Testis (tissue), 2 donors: ENCODE data around the gene NFIX.

ENCODE experiments used
- POLR2A ChIP-seq: fragments of 450-650 bp; IDR thresholded peaks from one replicate; pipeline ENCODE4 v1.6.1; 2017; ENCODE audit warnings: antibody characterized with exemption, mild to moderate bottlenecking, moderate library complexity
- TF ChIP-seq, protein P1 (sequence below), 3 experiments: fragments of 450-650 bp in 2 of 3; fragments of 200-600 bp in 1 of 3; sonication (generic) in 1 of 3; IDR thresholded peaks; one replicate each; pipeline ENCODE4 v1.5.1; 2016 to 2019; ENCODE audit warnings: antibody characterized with exemption in 3 of 3, mild to moderate bottlenecking in 2 of 3, moderate library complexity in 1 of 3

DNA sequence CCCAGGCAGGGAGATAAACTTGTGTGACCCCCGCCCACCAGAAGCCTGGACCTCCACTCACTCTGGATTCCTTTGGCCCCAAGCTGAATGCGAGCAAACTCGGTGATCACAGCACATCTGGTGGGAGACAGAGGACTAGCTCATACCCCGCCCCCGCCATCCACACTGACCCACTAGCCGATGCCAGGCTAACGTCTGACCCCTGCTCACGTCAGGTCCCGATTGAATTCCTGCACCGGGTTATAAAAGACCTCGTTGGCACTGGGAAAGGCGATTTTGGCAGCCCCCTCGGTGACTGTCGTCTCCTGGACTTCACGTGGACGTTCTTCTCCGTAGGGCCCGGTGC, 120.6 kb downstream of the NFIX start:
- TF ChIP-seq, protein P1, sequence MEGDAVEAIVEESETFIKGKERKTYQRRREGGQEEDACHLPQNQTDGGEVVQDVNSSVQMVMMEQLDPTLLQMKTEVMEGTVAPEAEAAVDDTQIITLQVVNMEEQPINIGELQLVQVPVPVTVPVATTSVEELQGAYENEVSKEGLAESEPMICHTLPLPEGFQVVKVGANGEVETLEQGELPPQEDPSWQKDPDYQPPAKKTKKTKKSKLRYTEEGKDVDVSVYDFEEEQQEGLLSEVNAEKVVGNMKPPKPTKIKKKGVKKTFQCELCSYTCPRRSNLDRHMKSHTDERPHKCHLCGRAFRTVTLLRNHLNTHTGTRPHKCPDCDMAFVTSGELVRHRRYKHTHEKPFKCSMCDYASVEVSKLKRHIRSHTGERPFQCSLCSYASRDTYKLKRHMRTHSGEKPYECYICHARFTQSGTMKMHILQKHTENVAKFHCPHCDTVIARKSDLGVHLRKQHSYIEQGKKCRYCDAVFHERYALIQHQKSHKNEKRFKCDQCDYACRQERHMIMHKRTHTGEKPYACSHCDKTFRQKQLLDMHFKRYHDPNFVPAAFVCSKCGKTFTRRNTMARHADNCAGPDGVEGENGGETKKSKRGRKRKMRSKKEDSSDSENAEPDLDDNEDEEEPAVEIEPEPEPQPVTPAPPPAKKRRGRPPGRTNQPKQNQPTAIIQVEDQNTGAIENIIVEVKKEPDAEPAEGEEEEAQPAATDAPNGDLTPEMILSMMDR (IDR thresholded peaks at IDR 0.05) = no peak
- TF ChIP-seq POLR2A = no peak
